ENCODE measurements around the gene SNCB.

SNCB gene

DNA sequence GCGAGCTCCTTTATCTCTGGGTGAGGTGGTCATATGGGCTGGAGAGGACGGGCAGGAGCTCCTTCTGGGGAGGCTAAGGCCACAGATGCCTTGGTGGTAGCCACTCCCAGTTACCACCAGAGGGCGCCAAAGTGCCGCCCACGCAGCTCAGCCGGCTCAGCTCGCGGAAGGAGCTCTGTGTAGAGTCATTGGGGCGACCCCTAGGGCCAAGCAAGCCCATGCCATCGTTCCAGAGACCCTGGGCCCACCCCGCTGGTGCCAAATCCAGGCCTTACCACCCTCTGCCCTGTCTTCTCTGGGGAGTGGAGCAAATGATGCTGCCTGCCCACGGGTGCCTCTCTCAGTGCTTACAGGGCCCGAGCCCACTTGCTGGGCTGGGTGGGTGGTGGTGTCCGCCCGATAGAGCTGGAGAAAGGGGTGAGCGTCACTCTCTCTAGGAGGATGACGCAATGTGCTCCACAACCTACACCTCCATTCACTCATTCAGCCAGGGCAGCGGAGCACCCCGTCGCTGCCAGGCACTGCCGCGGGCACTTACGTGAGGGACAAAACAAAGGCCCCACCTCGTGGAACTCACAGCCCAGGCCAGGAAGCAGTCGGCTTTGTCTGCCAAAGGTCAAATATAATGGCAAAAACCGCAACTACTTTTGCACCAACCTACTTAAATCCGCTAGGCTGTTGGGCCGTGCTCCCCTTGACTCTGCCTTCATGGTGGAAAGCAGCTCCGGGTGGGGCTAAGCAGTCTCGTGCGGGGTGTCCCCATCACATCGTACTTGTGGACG is 30.7 kb upstream of the SNCB start:
- peak; percentile 9 for DNase-seq

DNA sequence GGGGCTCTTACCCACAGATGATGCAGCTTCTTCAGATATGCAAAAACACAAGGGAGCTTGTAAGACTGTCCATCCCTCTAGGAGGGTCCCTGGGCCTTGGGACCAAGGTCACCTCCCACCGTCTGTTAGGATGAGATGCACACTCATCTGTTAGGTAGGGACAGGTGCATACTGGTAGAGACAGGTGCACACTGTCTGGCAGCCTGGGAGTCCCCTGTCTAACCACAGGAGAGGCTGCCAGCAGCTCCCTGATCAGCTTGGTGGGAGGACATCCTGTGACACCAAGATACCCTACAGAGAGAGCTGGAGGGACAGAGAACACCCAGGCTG is 30.2 kb upstream of the SNCB start:
- no peak for DNase-seq

DNA sequence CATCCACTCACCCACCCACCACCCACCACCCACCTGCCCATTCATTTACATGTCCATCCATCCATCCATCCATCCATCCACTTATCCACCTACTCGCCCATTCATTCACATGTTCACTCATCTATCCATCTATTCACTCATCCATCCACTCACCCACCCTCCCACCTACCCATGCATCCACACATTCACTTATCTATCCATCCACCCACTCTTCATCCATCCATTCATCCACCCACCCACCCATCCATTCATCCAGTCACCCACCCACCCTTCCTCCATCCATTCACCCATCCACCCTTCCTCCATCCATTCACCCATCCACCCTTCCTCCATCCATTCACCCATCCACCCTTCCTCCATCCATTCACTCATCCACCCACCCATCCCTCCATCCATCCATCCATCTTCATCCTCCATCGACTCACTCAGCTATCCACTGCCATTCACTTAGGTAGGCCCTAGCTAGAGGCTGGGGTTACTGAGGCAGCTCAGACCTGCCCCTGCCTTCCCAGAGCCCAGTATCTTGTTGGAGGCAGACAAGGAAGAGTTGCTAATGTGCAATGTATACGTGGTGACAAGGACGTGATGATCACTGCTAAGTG is 29.6 kb upstream of the SNCB start:
- no peak for DNase-seq

DNA sequence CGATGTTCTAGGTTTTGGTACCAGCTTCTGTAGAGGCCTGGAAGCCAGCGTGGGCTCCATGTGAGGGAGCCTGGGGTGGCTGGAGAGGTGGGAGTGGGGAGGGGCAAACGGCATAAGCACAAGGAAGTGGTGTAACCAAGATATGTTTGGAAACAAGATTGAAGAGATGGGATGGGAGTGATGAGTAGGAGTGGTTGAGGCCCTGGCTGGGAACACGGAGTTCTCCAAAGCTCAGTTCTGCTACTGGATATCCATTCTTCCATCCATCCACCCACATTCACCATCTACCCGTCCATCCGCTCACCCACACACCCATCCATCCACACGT is 29.1 kb upstream of the SNCB start:
- DNase-seq, result no peak

DNA sequence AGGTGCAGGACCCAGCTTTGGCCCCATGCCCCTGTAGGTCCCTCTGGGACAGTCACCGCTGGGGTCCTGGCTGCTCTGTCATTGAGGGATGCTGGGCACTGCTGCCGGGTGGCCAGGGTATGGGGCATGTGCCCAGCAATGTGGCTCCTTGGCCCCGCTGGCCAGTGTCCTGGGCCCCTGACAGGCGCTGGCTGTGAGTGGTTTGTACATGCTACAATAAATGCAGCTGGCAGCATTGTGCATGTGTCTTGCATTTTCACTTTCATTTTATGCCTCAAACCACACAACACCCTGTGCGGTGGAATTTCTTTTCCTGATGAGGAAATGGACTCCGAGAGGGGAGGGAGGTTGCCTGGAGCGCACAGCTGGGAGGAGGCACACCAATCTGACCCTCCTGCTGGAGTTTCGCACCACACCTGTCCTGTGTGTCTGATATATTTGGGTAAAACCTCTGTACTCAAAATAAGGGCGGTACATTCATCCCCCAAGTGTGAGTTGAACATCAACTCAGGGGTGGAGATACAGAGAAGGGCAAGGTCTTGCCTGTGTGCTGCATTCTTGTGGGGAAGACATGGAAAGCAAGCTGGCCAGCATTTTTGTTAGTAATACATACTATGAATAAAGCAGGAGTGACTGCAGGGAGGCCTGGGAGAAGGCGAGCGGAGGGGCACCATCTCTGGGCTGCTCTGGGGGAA is 28.6 kb upstream of the SNCB start:
- no peak for DNase-seq

DNA sequence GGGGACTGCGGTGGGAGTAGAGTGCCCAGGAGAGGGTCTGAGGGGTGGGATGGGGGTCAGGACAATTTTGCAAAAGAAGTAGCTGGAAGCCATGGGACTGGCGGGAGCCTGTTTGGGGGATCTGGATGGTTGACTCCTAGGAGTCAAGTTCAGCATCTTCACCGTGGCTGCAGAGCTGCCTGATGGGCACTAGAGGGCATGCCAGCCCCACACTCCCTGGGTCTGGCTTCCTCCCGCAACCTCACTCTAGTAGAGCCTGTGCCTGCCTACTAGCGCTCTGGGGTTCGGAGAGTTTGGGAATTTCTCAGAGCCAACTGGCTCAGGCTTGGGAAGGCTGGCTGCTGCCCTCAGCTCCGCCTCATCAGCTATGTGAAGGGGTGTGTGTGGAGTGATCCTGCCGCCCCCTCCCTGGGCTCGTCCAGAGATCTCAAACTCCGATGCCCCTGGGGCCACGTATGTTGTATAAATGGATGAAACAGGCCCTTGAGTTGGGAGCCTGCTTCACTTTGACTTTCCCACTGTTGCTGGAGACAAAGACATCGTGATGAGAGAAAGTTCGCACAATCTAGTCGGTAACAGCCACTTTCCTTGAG is 27.8 kb upstream of the SNCB start:
- DNase-seq, result peak; percentile 57

DNA sequence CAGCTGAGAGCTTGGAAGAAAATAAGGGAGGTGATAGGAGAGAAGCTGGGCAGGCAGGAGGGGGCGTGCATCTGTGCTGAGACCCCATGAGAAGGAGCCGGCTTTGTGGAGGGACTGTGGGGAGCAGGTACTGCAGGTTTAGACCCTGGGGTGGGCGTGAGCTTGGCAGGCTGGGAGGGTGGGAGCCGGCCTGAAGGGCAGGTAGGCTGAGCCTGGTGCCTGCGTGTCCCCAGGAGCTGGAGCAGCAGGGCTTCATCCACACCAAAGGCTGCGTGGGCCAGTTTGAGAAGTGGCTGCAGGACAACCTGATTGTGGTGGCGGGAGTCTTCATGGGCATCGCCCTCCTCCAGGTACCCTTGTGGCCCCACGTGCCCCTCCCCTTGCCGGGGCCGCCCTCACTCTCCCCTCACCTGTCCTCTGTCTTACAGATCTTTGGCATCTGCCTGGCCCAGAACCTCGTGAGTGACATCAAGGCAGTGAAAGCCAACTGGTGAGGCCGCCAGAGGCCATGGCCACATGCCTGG is 26.2 kb upstream of the SNCB start:
- no peak for DNase-seq

DNA sequence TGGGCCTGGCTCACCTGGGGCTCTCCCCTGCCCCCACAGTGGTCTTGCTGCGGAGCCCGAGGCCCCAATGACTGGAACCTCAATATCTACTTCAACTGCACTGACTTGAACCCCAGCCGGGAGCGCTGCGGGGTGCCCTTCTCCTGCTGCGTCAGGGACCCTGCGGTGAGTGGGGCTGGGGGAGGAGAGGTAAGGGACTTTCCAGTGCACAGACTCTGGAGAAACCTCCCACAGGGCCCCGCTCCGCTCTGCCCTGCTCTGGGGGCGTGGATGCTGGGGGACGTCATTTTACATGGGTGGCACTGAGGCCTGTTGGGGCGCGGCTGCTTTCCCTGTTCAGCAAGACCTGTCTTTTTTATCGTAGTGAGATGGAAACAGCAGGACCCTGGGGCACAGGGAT is 24.5 kb upstream of the SNCB start:
- no peak for DNase-seq

DNA sequence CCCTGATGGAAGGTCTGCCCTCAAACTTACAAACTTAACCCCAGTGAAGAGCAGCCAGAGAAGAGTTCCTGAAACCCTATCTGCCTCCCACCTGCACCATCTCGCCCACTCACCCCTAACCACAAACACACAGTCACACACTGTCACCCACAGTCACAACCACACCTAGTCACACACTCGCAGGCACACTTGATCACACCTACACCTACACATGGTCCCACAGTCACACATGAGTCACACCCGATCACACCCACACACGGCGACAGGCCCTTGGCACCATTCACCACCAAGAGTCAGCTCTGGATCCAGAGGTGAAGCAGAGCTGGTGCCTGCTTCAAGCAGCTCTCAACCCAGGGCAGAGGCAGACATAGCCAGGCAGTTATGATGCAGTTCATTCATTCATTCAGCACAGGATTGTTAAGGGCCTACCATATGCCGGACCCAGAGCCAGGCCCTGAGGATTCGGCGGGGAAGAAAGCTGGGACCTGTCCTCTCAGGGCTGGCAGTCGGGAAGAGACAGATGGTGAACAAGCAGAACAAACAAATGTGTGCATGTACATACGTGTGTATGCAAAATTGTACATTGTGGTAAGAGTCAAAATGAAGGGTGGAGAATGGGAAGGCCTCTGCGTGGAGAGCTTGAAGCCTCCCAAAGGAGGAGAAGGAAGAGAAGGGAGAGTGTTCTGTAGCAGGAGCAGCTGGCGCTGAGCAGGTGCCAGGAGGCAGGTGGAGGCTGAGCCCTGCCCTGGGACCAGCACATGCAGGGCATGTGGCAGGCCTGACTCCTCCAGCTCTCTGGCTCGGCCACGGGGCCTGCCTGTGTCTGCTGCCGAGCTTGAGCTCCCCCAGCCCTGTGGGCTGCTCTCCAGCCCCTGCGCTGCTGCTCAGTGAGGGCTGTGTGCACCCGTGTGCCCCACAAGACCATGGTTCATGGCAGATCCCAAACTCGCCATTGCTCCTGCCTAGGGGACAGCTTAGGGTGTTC is 23.4 kb upstream of the SNCB start:
- DNase-seq, result peak; percentile 89

DNA sequence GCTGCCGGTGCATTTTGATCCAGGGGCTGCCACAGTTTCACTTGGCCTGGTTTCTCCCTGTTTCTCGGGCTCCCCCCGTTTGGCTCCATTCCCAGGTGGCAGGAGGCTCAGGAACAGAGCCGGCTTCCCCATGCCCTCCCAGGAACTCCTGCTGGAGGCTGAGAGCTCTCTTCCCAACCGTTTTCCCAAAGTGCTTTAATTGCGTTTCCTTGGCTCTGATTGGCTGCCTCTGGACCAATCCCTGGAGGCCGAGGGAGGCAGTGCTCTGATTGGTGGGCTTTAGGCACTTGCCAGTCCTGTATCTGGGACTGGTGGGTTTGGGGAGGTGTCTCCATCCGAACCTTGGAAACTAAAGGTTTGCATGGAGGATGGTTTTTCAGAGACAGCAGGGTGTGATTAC is 21.8 kb upstream of the SNCB start:
- DNase-seq, result peak; percentile 89

DNA sequence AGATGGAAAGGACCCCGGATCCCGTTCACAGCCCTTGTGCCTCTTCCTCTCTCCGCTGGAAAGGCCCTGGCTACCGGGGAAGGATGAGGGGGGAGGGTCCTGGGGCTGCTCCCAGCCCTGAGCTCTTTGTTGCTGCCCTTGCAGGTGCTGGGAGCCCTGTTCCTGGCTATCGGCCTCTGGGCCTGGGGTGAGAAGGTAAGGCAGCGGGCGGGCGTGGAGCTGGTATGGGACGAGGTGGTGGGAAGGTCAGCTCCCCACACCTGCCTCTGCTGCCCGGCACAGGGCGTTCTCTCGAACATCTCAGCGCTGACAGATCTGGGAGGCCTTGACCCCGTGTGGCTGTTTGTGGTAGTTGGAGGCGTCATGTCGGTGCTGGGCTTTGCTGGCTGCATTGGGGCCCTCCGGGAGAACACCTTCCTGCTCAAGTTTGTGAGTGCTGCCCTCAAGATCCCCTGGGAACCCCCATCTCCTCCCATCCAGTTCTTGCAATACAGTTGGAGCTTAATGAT is 21.2 kb upstream of the SNCB start:
- no peak for DNase-seq

DNA sequence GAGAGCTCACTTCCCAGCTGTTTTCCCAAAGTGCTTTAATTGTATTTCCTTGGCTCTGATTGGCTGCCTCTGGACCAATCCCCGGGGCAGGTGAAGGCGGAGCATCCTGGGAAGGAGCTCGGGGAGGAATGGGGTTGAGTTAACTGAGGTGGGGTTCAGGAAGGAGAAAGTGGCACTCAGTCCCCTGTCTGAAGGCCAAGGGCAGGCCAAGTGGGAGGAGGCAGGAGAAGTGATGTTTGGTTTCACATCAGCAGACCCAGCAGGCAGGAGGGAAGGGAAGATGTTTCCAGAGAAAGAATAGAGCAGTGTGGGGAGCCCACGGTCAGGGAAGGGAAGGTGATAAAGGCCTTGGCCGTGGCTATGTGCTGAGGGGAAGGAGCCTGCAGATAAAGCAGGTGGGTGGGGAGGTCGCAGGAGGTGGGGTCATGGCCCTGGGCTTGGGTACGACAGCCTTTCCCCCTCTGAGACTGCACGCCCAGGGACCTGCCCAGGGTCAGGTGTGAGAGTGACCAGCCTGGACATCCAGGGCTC is 20.1 kb upstream of the SNCB start:
- DNase-seq, result no peak

DNA sequence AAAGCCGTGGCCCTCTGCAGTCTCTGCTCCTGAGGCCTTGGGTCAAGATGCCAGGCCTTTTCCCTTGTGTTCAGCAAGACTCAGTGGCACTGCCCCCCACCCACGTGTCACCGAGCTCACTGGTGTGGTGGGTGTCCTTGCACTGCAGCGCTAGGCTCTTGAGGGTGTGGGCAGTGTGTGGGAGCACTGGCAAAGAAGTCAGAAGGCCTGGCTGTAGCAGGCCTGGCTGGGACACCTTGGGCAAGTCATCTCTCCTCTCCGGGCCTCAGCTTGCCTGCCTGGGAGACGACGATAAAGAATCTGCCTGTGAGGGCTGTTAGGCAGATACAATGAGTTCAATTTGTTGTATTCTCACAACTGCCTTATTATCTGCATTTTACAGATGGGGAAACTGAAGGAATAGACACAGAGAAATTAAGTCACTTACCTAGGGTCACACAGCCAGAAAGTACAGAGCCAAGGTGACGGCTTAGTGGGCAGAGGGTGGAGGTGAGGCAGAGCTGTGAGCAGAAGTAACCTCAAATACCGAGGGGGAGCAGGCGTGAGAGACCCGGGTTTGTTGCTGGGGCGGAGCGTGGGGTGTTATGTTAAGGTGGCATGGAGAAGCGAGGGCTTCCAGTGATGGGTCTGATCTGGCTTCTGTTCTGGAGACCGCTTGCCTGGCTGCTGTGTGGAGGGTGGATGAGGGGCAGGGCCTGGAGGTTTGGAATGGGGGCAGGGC is 18.3 kb upstream of the SNCB start:
- no peak for DNase-seq

DNA sequence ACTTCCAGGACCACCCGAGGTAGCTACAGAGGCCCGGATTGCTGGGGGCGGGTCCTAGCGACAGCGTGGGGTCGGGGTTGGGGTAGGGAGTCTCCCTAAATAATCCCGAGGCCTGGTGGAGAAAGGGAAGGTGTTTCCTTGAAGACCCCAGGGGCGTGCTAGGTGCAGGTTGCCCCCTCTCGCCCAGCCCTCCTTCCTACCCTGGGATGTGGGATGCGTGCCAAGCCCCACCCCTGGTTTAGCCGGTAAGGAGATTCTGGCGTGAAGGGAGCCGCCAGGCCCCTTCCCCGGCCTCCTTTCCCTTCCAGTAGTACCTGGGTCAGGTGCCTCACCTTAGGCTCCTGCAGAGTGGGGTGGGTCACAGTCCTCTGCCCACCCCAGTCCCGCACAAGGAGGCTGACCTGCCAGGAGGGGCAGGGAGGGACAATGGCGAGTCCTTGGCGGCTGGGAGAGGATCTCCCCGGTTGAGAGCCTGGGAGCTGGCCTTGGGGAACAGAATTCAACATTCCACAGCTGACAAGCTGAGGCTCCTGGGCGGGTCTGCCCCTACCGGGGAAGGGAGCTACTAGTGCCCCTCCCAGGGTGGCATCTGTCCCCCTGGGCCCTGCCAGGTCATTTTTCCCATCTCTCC is 17.6 kb upstream of the SNCB start:
- no peak for DNase-seq

DNA sequence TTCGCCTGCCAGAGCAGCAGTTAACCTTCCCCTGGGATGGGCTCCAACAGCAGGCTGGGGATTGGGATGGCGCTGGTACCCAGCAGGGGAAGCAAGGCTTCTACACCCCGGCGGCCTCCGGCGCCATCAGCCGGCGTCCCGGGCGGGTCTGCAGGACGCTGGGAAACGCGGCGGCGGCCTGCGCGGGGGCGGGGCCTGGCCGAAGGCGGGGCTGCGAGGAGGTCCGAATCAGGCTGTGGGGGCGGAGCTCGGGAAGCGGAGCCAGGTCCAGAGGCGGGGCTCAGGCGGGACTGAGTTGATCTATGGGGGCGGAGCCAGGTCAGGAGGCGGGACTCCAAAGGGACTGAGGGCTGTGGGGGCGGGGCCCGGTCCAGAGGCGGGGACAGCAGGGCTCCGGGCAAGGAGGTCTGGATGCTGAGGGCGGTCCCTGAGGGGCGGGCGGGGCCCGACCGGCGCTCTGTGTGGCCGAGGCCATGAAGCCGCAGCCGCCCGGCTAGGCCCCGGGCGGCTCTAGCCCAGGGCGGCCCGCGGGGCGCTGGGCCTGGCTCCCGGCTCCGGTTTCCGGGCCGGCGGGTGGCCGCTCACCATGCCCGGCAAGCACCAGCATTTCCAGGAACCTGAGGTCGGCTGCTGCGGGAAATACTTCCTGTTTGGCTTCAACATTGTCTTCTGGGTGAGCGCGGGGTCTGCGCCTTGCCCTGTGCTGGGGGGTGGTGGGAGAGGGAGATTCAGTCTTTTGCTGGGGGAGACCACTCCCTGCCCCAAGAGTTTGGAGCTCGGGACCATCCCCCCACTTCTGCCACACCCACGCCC is 16.9 kb upstream of the SNCB start, which contains the start of gene TSPAN17:
TSS of gene TSPAN17 (plus strand) at position 455 of the 813 bp plus-strand sequence. CDS start at position 587, 132 bp downstream.
- DNase-seq, result peak; percentile 94

DNA sequence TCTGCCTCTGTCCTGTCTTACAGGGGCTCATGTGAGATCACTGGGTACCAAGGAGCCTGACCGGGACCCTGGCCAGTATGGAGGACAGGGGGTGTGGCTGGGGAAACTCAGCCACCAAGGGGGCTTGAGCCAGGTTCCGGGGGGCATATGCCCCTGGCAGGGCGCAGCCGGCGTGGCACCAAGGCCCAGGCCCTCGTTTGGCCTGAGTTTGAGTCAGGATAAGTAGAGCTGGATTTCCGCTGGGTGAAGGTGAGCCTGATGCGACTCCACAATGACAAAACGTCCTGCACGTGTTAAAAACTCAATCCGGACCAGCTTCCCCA is 16.3 kb upstream of the SNCB start:
- no peak for DNase-seq

DNA sequence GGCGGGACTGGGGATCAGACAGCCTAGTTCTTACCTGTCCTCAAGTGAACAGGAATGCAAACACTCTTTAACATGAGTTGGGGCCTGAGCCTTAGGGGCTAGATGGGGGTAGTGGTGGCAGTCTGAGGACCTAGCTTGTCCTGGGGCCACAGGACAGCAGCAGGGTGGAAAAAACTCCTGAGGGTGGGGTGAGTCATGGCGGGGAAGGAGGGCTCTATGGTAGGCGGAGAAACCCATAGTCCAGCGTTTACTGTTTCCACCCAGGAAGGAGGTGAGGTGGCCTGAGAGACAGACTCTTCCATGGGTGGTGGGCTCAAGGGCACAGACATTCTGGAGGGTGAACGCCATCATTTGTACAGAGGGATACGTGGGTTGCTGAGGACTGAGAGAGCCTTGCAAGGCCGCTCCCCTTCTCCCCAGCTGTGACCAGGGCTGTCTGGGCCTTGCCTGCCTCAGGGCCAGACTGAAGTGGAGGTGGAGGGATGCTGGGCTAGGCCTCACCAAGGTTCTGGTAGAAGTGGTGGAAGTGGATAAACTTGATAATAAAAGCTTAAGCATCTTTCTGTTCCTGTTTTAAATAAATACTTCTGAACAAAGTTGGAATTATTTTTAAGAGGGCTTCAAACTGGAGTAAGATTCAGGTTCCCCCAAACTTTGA is 15.8 kb upstream of the SNCB start:
- no peak for DNase-seq

DNA sequence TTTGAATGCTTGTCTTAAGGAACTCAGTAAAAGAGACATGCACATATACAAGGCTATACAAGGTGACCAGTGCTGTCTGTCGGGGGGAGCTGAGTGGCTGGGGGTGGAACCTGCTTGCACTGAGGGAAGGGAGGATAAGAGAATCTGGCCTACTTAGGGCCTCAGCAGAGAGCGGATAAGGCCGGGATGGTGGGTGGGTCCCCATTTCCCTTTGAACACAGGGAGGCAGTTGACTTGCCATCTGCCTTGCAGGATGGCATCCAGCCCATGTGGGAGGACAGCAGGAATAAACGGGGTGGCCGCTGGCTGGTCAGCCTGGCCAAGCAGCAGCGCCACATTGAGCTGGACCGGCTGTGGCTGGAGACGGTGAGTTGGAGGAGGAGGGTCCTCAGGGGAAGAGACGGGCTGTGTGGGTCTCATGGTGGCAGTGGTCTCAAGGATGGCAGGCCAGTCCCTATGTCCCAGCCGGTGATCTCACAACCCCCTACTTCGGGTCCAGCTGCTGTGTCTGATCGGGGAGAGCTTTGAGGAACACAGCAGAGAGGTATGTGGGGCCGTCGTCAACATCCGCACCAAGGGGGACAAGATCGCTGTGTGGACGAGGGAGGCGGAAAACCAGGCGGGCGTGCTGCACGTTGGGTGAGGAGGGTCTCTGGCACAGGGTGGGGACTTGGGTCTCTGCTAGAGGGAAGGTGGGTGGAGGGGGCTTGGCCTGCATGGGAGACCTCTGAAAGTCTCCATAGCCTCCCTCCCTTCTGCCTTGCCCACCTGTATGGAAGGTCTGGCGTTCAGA is 14.7 kb upstream of the SNCB start:
- no peak for DNase-seq

DNA sequence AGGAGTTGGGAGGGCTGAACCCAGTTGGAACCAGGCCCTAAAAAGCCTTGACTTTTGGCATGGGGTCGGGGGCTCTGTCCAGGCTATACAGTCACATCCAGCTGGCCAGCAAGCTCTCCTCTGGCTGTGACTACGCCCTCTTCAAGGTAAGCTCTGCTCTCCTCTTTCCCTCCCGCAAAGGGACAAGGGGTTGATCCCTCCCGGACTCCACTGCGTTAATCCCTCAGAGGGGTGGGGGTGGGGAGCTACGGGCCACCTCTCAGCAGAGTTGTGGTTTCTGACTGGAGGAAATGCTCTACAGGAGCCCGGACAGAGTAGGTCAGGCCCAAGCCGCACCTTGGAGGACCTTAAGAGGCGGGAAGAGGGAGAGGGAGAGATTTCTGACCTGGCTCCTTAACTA is 14.0 kb upstream of the SNCB start:
- no peak for DNase-seq
